ENCODE measurements around the gene USP12.

USP12 gene

DNA sequence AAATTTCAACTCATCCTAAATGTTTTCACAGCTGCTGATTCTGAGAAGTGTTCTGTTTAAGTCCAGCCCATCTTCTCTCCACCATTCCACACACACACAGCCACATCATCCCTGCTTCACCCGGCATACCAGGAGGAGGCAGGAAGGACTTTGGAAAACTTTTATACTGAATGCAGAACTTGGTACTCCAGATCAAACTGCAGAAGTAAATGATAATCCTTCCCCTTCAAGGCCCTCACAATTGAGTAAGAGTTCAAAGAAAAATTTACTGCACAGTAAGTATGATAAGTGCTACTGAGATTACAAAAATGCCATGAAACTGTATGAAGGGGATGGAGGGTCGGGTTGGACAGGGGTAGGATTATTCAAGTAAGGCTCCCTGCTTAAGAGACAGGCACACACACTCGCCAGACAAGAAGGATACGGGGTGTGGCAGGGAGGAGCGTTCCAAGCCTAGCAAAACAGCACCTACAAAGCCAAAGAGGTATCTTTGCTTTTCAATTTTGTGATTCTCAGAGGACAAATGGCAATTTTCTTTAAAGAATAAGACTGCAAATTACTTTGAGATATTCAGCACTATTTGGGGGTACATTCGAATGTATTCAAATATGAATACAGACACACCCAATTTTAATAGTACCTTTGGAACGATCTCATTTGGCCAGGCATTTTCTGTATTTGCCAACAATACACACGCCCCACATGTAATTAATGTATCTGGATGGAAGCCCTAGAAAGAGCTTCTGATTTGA, 2.5 kb downstream of the USP12 start:
- CTCF ChIA-PET, result interaction anchor here (0.7 kb wide), 1 partner anchor 35 kb away, joined by 3 read pairs; no protein-coding TSS in a partner anchor
- POLR2A ChIA-PET, result interaction anchor here (1.6 kb wide), 1 partner anchor 42 kb away, joined by 4 read pairs; no protein-coding TSS in a partner anchor
- DNase-seq (ENCODE audit: extremely low spot score), result no peak
- TF ChIP-seq NFRKB (IDR thresholded peaks at IDR 0.05) (no peak), FOXK2 (IDR thresholded peaks at IDR 0.05) (no peak), LEF1 (IDR thresholded peaks at IDR 0.05; ENCODE audit: borderline replicate concordance) (no peak), SP1 (IDR thresholded peaks at IDR 0.05) (no peak), FOXM1 (IDR thresholded peaks at IDR 0.05; ENCODE audit: borderline replicate concordance) (no peak)

DNA sequence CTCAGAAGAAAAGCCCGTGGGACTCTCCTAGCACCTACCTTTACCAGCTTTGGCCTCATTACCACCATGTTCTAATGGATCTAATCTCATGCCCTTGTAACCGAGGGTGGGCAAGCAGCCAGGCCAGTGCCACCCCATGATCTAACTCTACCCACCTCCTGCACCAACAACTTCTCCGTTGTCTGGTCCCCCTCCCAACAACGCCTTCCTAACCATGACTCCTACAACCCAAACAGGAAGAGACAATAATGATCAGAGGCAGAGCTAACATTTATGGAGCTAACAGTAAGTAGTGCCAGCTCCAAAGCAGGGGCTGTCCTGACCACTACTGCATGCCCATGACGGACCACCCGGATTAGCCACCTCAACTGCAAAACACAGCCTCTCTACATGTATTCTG, 3.5 kb downstream of the USP12 start:
- DNase-seq (ENCODE audit: extremely low spot score), result no peak
- CTCF ChIA-PET, result interaction anchor here (1.0 kb wide), 1 partner anchor 145 kb away, joined by 3 read pairs; no protein-coding TSS in a partner anchor
- TF ChIP-seq HDGF (IDR thresholded peaks at IDR 0.05; ENCODE audit: borderline replicate concordance) (no peak), TARDBP (IDR thresholded peaks at IDR 0.05) (no peak), ELF4 (IDR thresholded peaks at IDR 0.05) (no peak), SP1 (IDR thresholded peaks at IDR 0.05) (no peak), L3MBTL2 (conservative IDR thresholded peaks at IDR 0.05) (no peak)
- POLR2A ChIA-PET, result interaction anchor here (1.6 kb wide), 1 partner anchor 41 kb away, joined by 4 read pairs; no protein-coding TSS in a partner anchor

DNA sequence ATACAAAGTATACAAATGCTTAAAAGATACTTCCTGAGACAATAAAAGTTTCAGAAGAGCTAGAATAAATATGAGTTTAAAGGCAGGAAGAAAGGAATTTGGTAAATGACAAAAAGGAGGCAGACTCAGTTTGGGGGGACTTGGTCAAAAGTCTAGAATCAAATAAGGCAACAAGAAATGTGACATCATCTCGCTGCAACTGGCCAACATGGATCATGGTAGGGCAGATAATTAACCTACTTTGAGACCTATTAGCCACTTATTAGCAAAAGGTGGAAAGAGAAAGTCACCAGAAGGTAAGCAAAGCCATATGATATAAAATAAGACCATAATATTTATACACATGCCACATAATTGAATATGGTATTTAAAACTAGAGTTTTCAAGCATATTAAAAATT, 5.3 kb downstream of the USP12 start:
- ChIA-PET CTCF (no interaction called here), POLR2A (no interaction called here)
- TF ChIP-seq PKNOX1 (IDR thresholded peaks at IDR 0.05) (no peak), FOXK2 (IDR thresholded peaks at IDR 0.05) (no peak), ELF4 (IDR thresholded peaks at IDR 0.05) (no peak), NFRKB (IDR thresholded peaks at IDR 0.05) (no peak), ZNF384 (IDR thresholded peaks at IDR 0.05) (no peak), CTBP1 (IDR thresholded peaks at IDR 0.05; ENCODE audit: borderline replicate concordance) (no peak), SP1 (IDR thresholded peaks at IDR 0.05) (no peak), SUZ12 (IDR thresholded peaks at IDR 0.05) (no peak), ARNT (IDR thresholded peaks at IDR 0.05) (no peak), LEF1 (IDR thresholded peaks at IDR 0.05; ENCODE audit: borderline replicate concordance) (no peak), FOXM1 (IDR thresholded peaks at IDR 0.05; ENCODE audit: borderline replicate concordance) (no peak), TARDBP (IDR thresholded peaks at IDR 0.05) (no peak)
- DNase-seq (ENCODE audit: extremely low spot score), result no peak

- POLR2A ChIA-PET, result no interaction called here
- TF ChIP-seq TARDBP (IDR thresholded peaks at IDR 0.05) (no peak), L3MBTL2 (conservative IDR thresholded peaks at IDR 0.05) (no peak), LEF1 (IDR thresholded peaks at IDR 0.05; ENCODE audit: borderline replicate concordance) (no peak), FOXK2 (IDR thresholded peaks at IDR 0.05) (no peak), ARNT (IDR thresholded peaks at IDR 0.05) (no peak), SUZ12 (IDR thresholded peaks at IDR 0.05) (no peak), FOXA1 (IDR thresholded peaks at IDR 0.05) (no peak), PKNOX1 (IDR thresholded peaks at IDR 0.05) (no peak), CTBP1 (IDR thresholded peaks at IDR 0.05; ENCODE audit: borderline replicate concordance) (no peak), ELF4 (IDR thresholded peaks at IDR 0.05) (no peak), SP1 (IDR thresholded peaks at IDR 0.05) (no peak), NFRKB (IDR thresholded peaks at IDR 0.05) (no peak), HDGF (IDR thresholded peaks at IDR 0.05; ENCODE audit: borderline replicate concordance) (no peak)
- no peak for DNase-seq (ENCODE audit: extremely low spot score)
- CTCF ChIA-PET, result no interaction called here
These were observed 9.6 kb downstream of the USP12 start for GRCh38 chr13:27161980-27162379.

GRCh38 chr13:27161423-27161822, 10.2 kb downstream of the USP12 start:
- POLR2A ChIA-PET, result no interaction called here
- TF ChIP-seq NFRKB (IDR thresholded peaks at IDR 0.05), result no peak
- no peak for TF ChIP-seq FOXA1 (IDR thresholded peaks at IDR 0.05)
- TF ChIP-seq LEF1 (IDR thresholded peaks at IDR 0.05; ENCODE audit: borderline replicate concordance), result no peak
- no peak for TF ChIP-seq BHLHE40 (IDR thresholded peaks at IDR 0.05; ENCODE audit: borderline replicate concordance)
- TF ChIP-seq CTBP1 (IDR thresholded peaks at IDR 0.05; ENCODE audit: borderline replicate concordance), result no peak
- TF ChIP-seq SP1 (IDR thresholded peaks at IDR 0.05), result no peak
- TF ChIP-seq SUZ12 (IDR thresholded peaks at IDR 0.05), result no peak
- DNase-seq (ENCODE audit: extremely low spot score), result no peak
- CTCF ChIA-PET, result no interaction called here

DNA sequence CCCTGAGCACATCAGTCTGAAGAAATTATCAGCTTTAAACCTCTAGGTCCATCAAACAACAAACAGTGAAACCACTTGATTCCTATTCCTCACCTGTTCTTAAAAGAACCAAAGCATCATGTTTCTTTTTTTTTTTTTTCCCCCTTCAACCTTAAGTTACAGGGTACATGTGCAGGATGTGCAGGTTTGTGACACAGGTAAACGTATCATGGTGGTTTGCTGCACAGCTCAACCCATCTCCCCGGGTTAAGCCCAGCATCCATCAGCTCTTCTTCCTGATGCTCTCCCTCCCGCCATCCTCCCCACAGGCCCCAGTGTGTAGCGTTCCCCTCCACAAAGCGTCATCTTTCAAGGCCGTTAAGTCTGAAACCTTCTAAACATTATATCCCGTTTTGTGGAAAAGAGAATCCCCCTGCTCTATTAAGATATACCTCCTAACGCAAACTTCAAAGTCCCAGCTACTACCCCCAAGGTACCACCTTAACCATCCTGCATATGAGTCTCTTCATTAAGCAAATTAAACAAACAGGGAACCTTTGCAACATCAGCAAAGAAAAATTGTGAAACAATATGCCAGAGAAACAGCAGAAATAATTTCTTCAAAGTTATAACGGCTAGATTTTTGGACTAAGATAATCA, 10.8 kb downstream of the USP12 start:
- ChIA-PET CTCF (no interaction called here), POLR2A (interaction anchor here (2.2 kb wide), 1 partner anchor 35 kb away, joined by 6 read pairs; no protein-coding TSS in a partner anchor)
- TF ChIP-seq PKNOX1 (IDR thresholded peaks at IDR 0.05) (no peak), CTBP1 (IDR thresholded peaks at IDR 0.05; ENCODE audit: borderline replicate concordance) (no peak), ELF4 (IDR thresholded peaks at IDR 0.05) (no peak), LEF1 (IDR thresholded peaks at IDR 0.05; ENCODE audit: borderline replicate concordance) (no peak), SUZ12 (IDR thresholded peaks at IDR 0.05) (no peak), FOXK2 (IDR thresholded peaks at IDR 0.05) (no peak), ZNF384 (IDR thresholded peaks at IDR 0.05) (no peak), FOXA1 (IDR thresholded peaks at IDR 0.05) (no peak), FOXM1 (IDR thresholded peaks at IDR 0.05; ENCODE audit: borderline replicate concordance) (no peak), TARDBP (IDR thresholded peaks at IDR 0.05) (no peak), L3MBTL2 (conservative IDR thresholded peaks at IDR 0.05) (no peak), BHLHE40 (IDR thresholded peaks at IDR 0.05; ENCODE audit: borderline replicate concordance) (no peak), NFRKB (IDR thresholded peaks at IDR 0.05) (no peak), SP1 (IDR thresholded peaks at IDR 0.05) (no peak), ARNT (IDR thresholded peaks at IDR 0.05) (no peak)
- no peak for DNase-seq (ENCODE audit: extremely low spot score)

Measured in HEK293T (cell line).